SK-N-SH (cell line): ENCODE measurements around the gene XKR7. TPM values are rescaled to one million over a fixed set of nuclear protein-coding genes. Genes with fewer than 3 reads are reported as not detected.
A peak's percentile ranks its signal among the peaks of the same experiment; 100 is the strongest.

Experiments
- CTCF ChIA-PET: fragments of 300-600, 350-600 bp; formaldehyde crosslinking; extraction: SDS; loops from one replicate; lab custom pipeline; 2021; lab: Yijun Ruan, JAX
- POLR2A ChIA-PET: fragments of 350-600 bp; sonication (Branson Sonifier 250); formaldehyde crosslinking; extraction: SDS; loops from one replicate; lab custom pipeline; 2020; ENCODE audit warnings: antibody characterized with exemption, inconsistent platforms; lab: Yijun Ruan, JAX
- DNase-seq: peaks from one replicate; pipeline ENCODE4 v3.0.0; 2012
- H2AFZ ChIP-seq: fragments of 200-600 bp; sonication (generic); 2 replicates; pipeline ENCODE4 v1.8.1; 2016; ENCODE audit warnings: antibody characterized with exemption, mild to moderate bottlenecking, low read depth
- H3F3A ChIP-seq: fragments of 200-600 bp; sonication (generic); replicated peaks from 2 replicates; pipeline ENCODE3; 2016; ENCODE audit warnings: antibody characterized with exemption, mild to moderate bottlenecking; ENCODE audit not compliant: insufficient read depth
- H3K27ac ChIP-seq, 2 experiments: fragments of 200-500 bp in 1 of 2; fragments of 200-600 bp in 1 of 2; sonication (Bioruptor generic) in 1 of 2; sonication (generic), shearing (Covaris generic) in 1 of 2; 2 replicates each; pipeline versions ENCODE4 v1.5.1 to v1.6.1; 2014 to 2016; ENCODE audit warnings: low read depth in 2 of 2, inconsistent platforms in 1 of 2, low read length in 1 of 2, mild to moderate bottlenecking in 1 of 2, mixed read lengths in 1 of 2
- H3K27me3 ChIP-seq: fragments of 200-600 bp; sonication (generic), shearing (Covaris generic); 2 replicates; pipeline ENCODE4 v1.6.1; 2016; ENCODE audit warnings: mixed run types; ENCODE audit not compliant: insufficient read depth
- H3K36me3 ChIP-seq, 2 experiments: fragments of 200-500 bp in 1 of 2; fragments of 200-600 bp in 1 of 2; sonication (Bioruptor generic) in 1 of 2; sonication (generic) in 1 of 2; replicated peaks in 1 of 2; 2 replicates each; pipeline versions ENCODE3 to v1.5.1; 2014 to 2016; ENCODE audit warnings: low read length in 1 of 2, mild to moderate bottlenecking in 1 of 2; ENCODE audit not compliant: insufficient read depth in 2 of 2, control insufficient read depth in 1 of 2
- H3K4me1 ChIP-seq, 2 experiments: fragments of 200-500 bp in 1 of 2; fragments of 200-600 bp in 1 of 2; sonication (Bioruptor generic) in 1 of 2; sonication (generic), shearing (Covaris generic) in 1 of 2; 2 replicates each; pipeline versions ENCODE4 v1.5.1 to v1.6.1; 2014 to 2016; ENCODE audit warnings: low read depth in 1 of 2, low read length in 1 of 2, mixed run types in 1 of 2; ENCODE audit not compliant: insufficient read depth in 2 of 2, control insufficient read depth in 1 of 2
- H3K4me2 ChIP-seq: fragments of 200-600 bp; sonication (generic), shearing (Covaris generic); 2 replicates; pipeline ENCODE4 v1.6.1; 2017; ENCODE audit warnings: mixed run types
- H3K4me3 ChIP-seq, 2 experiments: fragments of 200-500 bp in 1 of 2; fragments of 200-600 bp in 1 of 2; sonication (Bioruptor generic) in 1 of 2; sonication (generic), shearing (Covaris generic) in 1 of 2; 2 replicates each; pipeline versions ENCODE4 v1.5.1 to v1.8.1; 2014 to 2016; ENCODE audit warnings: low read depth in 2 of 2, inconsistent platforms in 1 of 2, low read length in 1 of 2, mild to moderate bottlenecking in 1 of 2, mixed read lengths in 1 of 2, moderate library complexity in 1 of 2
- H3K79me2 ChIP-seq: fragments of 200-600 bp; sonication (generic); 2 replicates; pipeline ENCODE4 v1.8.1; 2017; ENCODE audit warnings: mild to moderate bottlenecking; ENCODE audit not compliant: insufficient read depth
- H3K9ac ChIP-seq: fragments of 200-600 bp; sonication (generic); 2 replicates; pipeline ENCODE4 v1.6.1; 2017; ENCODE audit warnings: mixed run types
- H3K9me2 ChIP-seq: fragments of 200-600 bp; sonication (generic); 2 replicates; pipeline ENCODE4 v1.6.1; 2017; ENCODE audit warnings: mixed run types
- H3K9me3 ChIP-seq: fragments of 200-600 bp; sonication (generic); 2 replicates; pipeline ENCODE4 v1.6.1; 2017; ENCODE audit warnings: mixed run types, mild to moderate bottlenecking, moderate library complexity
- H4K20me1 ChIP-seq: fragments of 200-600 bp; sonication (generic); 2 replicates; pipeline ENCODE4 v1.6.1; 2017; ENCODE audit warnings: mild to moderate bottlenecking, mixed run types; ENCODE audit not compliant: insufficient read depth
- CHD2 ChIP-seq: fragments of 150-350 bp; IDR thresholded peaks from 2 replicates; pipeline ENCODE4 v1.6.1; 2018; ENCODE audit warnings: low read length; ENCODE audit not compliant: partially characterized antibody
- CTCF ChIP-seq: fragments of 200-600 bp; sonication (generic); IDR thresholded peaks from 2 replicates; pipeline ENCODE4 v1.6.1; 2017; ENCODE audit warnings: antibody characterized with exemption, mild to moderate bottlenecking, moderate library complexity
- ELF1 ChIP-seq: IDR thresholded peaks from 2 replicates; pipeline ENCODE4 v1.4.0; 2012
- FOXJ3 ChIP-seq: sonication (generic); formaldehyde crosslinking; IDR thresholded peaks from 2 replicates; pipeline ENCODE4 v1.5.1; 2020; ENCODE audit warnings: mild to moderate bottlenecking, missing genetic modification reagents
- FOXM1 ChIP-seq: IDR thresholded peaks from 2 replicates; pipeline ENCODE4 v1.4.0; 2012; ENCODE audit warnings: low read depth, mild to moderate bottlenecking
- GABPA ChIP-seq: IDR thresholded peaks from 2 replicates; pipeline ENCODE4 v1.4.0; 2012; ENCODE audit warnings: low read depth, mild to moderate bottlenecking
- IRF3 ChIP-seq: fragments of 150-350 bp; IDR thresholded peaks from 2 replicates; pipeline ENCODE4 v1.6.1; 2016; ENCODE audit warnings: mild to moderate bottlenecking, low read depth, low read length
- JUND ChIP-seq: IDR thresholded peaks from 2 replicates; pipeline ENCODE4 v1.4.0; 2012
- MAX ChIP-seq: IDR thresholded peaks from 2 replicates; pipeline ENCODE4 v1.4.0; 2012; ENCODE audit warnings: low read depth
- MEF2A ChIP-seq: IDR thresholded peaks from 2 replicates; pipeline ENCODE4 v1.4.0; 2012; ENCODE audit warnings: low read depth, borderline replicate concordance
- MXI1 ChIP-seq: IDR thresholded peaks from 2 replicates; pipeline ENCODE4 v1.6.1; 2012; ENCODE audit warnings: mild to moderate bottlenecking, low read depth, low read length, improper control_type of control experiment
- NFIC ChIP-seq: IDR thresholded peaks from 2 replicates; pipeline ENCODE4 v1.4.0; 2012; ENCODE audit warnings: borderline replicate concordance
- POLR2AphosphoS5 ChIP-seq: IDR thresholded peaks from 2 replicates; pipeline ENCODE4 v1.6.1; 2012; ENCODE audit warnings: low read depth, low read length
- RCOR1 ChIP-seq: fragments of 150-350 bp; IDR thresholded peaks from 2 replicates; pipeline ENCODE4 v1.6.1; 2017; ENCODE audit warnings: antibody characterized with exemption, low read length
- RFX5 ChIP-seq: IDR thresholded peaks from 2 replicates; pipeline ENCODE4 v1.6.1; 2012; ENCODE audit warnings: mild to moderate bottlenecking, improper control_type of control experiment, low read length
- SIN3A ChIP-seq: IDR thresholded peaks from 2 replicates; pipeline ENCODE4 v1.6.1; 2012; ENCODE audit warnings: low read depth, mild to moderate bottlenecking, low read length, moderate library complexity, borderline replicate concordance
- SMC3 ChIP-seq: IDR thresholded peaks from 2 replicates; pipeline ENCODE4 v1.6.1; 2012; ENCODE audit warnings: low read depth, low read length, improper control_type of control experiment
- TAF1 ChIP-seq: IDR thresholded peaks from 2 replicates; pipeline ENCODE4 v1.6.1; 2012; ENCODE audit warnings: low read depth, mild to moderate bottlenecking, low read length, moderate library complexity, borderline replicate concordance
- TCF12 ChIP-seq: IDR thresholded peaks from 2 replicates; pipeline ENCODE4 v1.4.0; 2012
- TEAD4 ChIP-seq: IDR thresholded peaks from 2 replicates; pipeline ENCODE4 v1.4.0; 2012; ENCODE audit warnings: mild to moderate bottlenecking, borderline replicate concordance; ENCODE audit not compliant: insufficient read depth
- USF1 ChIP-seq: IDR thresholded peaks from 2 replicates; pipeline ENCODE4 v1.4.0; 2012; ENCODE audit warnings: low read depth, borderline replicate concordance
- WGBS: methylation state at CpG from one replicate; pipeline ENCODE4 v1.1.6; 2017; ENCODE audit warnings: low lambda C conversion rate; 5-methylcytosine and 5-hydroxymethylcytosine counted together
- polyA plus RNA-seq, 3 experiments: library from polyadenylated mRNA; depleted of rRNA; stranded (reverse); fragments of >200 nt; gene quantifications; 2 replicates each; pipeline ENCODE4 v1.2.3, GENCODE V29; 2012
- TF ChIP-seq, protein P1 (sequence below): fragments of 150-350 bp; IDR thresholded peaks from 2 replicates; pipeline ENCODE4 v1.6.1; 2017; ENCODE audit warnings: antibody characterized with exemption, low read length, low read depth, borderline replicate concordance
- TF ChIP-seq, protein P2 (sequence below): IDR thresholded peaks from 2 replicates; pipeline ENCODE4 v1.4.0; 2012; ENCODE audit warnings: low read depth, borderline replicate concordance

Gene XKR7
- polyA plus RNA-seq, 1 of the 3 experiments (the other 2 are of a cell fraction), result 0.02 TPM

DNA sequence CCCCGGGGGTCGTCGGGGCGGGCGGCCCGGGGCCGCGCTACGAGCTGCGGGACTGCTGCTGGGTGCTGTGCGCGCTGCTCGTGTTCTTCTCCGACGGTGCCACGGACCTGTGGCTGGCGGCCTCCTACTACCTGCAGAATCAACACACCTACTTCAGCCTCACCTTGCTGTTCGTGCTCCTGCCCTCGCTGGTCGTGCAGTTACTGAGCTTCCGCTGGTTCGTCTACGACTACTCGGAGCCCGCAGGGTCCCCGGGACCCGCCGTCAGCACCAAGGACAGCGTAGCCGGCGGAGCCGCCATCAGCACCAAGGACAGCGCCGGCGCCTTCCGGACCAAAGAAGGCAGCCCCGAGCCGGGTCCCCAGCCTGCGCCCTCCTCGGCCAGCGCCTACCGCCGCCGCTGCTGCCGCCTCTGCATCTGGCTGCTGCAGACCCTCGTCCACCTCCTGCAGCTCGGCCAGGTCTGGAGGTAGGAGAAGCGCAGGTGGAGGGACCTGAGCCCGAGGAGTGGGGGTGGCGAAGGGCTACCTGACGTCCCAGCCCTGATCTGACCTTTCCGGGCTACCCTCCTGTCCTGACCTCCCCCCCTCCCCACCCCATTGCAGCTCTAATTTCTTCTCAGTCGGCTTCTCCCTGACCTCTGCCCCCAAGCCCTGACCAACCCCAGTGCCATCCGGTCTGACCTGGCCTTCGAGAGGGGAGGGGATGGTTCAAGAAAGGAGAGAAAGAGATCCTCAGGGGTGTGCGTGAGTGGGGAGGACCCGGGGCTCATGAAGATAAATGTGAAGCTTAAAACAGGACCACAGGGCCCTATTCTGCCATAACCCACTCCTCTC lies 558 bp downstream of the XKR7 start (continued):
- no peak for TF ChIP-seq GABPA
- TF ChIP-seq RCOR1, result peak; percentile 53; the same call in 1 of the 2 replicates
- TF ChIP-seq MEF2A, result no peak
- no peak for TF ChIP-seq FOXM1
- no peak for TF ChIP-seq SMC3
- no peak for TF ChIP-seq TCF12
- TF ChIP-seq FOXJ3 (CRISPR knock-in tag), result no peak
- no peak; the same call in 1 of the 2 replicates for TF ChIP-seq TAF1
- TF ChIP-seq NFIC, result no peak
- no peak for TF ChIP-seq USF1
- 0 out of 2 replicates have a peak, but pooled peaks have one; percentile 29 for TF ChIP-seq ELF1
- TF ChIP-seq IRF3, result no peak

DNA sequence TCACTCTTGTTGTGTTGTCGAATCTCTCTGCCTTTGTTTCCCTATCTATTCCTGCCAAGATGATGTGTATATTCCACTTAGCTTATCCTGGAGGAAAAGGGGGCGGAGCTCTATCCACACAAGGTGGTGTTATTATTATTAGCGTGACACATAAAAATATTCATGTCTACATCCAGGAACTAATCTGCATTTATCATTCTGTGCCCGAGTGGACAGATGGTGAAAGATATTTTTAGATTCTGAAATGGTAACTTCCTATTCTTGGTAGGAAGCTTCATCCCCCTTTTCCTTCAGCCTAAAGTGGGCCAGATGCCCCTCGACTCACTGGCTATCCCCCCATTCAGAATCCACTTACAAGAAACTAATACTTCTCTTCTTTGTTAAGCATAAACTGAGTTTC lies 2.0 kb downstream of the XKR7 start:
- H3K9ac ChIP-seq, result no peak overlapping the region
- no peak overlapping the region for H3K27ac ChIP-seq
- ChIA-PET POLR2A (interaction anchor here (0.6 kb wide), 1 partner anchor 367 kb away, joined by 4 read pairs; no protein-coding TSS in a partner anchor), CTCF (interaction anchor here (1.0 to 7.9 kb wide), 8 partner anchors 10 to 147 kb away, joined by 3 to 47 read pairs (median 8); partner anchors contain the start of gene PDRG1)
- H3K4me1 ChIP-seq, result peaks cover 0 to 17% of the 10 kb centered on the region in 2 experiments; a peak in 2 of 4 replicates
- DNase-seq, result no peak
- peaks cover 28% of the 10 kb centered on the region for H3K27me3 ChIP-seq
- H3K9me3 ChIP-seq, result no peaks in the 10 kb centered on the region
- H3K9me2 ChIP-seq, result no peaks in the 10 kb centered on the region
- no peaks in the 10 kb centered on the region for H3K36me3 ChIP-seq
- no peak overlapping the region for H3K4me3 ChIP-seq
- H3K4me2 ChIP-seq, result no peak overlapping the region
- WGBS, result 15% methylated on average over 5 of the region's 5 CpGs
- TF ChIP-seq TEAD4 (no peak), SIN3A (no peak), RFX5 (no peak), TAF1 (no peak), NFIC (no peak), POLR2AphosphoS5 (no peak), IRF3 (no peak), CTCF (no peak), JUND (no peak), CHD2 (no peak), MXI1 (no peak), MAX (no peak)
- TF ChIP-seq, protein P1, sequence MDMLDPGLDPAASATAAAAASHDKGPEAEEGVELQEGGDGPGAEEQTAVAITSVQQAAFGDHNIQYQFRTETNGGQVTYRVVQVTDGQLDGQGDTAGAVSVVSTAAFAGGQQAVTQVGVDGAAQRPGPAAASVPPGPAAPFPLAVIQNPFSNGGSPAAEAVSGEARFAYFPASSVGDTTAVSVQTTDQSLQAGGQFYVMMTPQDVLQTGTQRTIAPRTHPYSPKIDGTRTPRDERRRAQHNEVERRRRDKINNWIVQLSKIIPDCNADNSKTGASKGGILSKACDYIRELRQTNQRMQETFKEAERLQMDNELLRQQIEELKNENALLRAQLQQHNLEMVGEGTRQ, result no peak
- TF ChIP-seq, protein P2, sequence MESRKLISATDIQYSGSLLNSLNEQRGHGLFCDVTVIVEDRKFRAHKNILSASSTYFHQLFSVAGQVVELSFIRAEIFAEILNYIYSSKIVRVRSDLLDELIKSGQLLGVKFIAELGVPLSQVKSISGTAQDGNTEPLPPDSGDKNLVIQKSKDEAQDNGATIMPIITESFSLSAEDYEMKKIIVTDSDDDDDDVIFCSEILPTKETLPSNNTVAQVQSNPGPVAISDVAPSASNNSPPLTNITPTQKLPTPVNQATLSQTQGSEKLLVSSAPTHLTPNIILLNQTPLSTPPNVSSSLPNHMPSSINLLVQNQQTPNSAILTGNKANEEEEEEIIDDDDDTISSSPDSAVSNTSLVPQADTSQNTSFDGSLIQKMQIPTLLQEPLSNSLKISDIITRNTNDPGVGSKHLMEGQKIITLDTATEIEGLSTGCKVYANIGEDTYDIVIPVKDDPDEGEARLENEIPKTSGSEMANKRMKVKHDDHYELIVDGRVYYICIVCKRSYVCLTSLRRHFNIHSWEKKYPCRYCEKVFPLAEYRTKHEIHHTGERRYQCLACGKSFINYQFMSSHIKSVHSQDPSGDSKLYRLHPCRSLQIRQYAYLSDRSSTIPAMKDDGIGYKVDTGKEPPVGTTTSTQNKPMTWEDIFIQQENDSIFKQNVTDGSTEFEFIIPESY, result no peak
- TF ChIP-seq, all 33 proteins: peak for 0
- H3K79me2 ChIP-seq, result no peaks in the 10 kb centered on the region
- no peak overlapping the region for H2AFZ ChIP-seq
- no peaks in the 10 kb centered on the region for H4K20me1 ChIP-seq
- H3F3A ChIP-seq, result no peaks in the 10 kb centered on the region
